Measurements from ENCODE around the gene IGSF1.

DNA sequence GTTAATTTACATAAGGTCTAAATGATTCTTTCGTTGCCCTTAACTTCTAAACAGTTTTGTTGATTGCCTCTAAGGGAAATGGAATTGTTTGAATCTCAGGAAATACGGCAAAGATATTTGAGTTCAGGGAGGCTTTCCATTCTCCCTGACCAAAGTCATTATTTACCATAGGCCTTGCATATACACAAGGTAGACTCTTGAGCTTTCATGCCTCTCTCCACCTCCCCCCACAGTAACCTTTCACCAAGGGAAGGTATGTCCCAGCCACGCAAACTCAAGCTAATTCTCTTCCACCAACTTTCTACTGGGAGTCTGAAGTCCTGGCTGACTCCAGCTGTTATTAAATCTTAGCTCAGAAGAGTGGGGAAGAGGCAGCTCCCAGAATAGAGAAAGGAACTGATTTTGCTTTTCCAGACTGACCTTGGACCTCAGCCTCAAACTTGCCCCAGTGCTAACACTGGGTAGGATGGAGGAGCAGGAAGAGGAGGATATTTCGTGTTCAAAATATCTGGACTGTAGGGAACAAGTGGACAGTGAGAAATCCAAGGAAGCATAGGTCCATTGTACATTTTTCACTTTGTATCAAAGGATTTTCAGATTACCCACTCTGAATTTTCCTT, 1.4 kb downstream of the IGSF1 start:
- TF ChIP-seq RFX1 (IDR thresholded peaks at IDR 0.05) (no peak), SNAI1 (CRISPR knock-in tag; IDR thresholded peaks at IDR 0.05; ENCODE audit: borderline replicate concordance) (no peak), DR1 (CRISPR knock-in tag; IDR thresholded peaks at IDR 0.05) (no peak), SPEN (CRISPR knock-in tag; IDR thresholded peaks at IDR 0.05; ENCODE audit: low read depth) (no peak), DMAP1 (CRISPR knock-in tag; IDR thresholded peaks at IDR 0.05) (no peak), ZNF207 (IDR thresholded peaks at IDR 0.05; ENCODE audit: borderline replicate concordance) (no peak), NONO (IDR thresholded peaks at IDR 0.05) (no peak), NONO (CRISPR knock-in tag; conservative IDR thresholded peaks at IDR 0.05) (no peak), ZBTB1 (CRISPR knock-in tag; IDR thresholded peaks at IDR 0.05; ENCODE audit: borderline replicate concordance) (no peak), POLR2AphosphoS5 (IDR thresholded peaks at IDR 0.05; ENCODE audit: low read depth, low read length) (no peak), RNF2 (conservative IDR thresholded peaks at IDR 0.05; ENCODE audit: low read depth) (no peak), GATA4 (IDR thresholded peaks at IDR 0.05; ENCODE audit: borderline replicate concordance, low read depth) (no peak)
- TF ChIP-seq, protein P1, sequence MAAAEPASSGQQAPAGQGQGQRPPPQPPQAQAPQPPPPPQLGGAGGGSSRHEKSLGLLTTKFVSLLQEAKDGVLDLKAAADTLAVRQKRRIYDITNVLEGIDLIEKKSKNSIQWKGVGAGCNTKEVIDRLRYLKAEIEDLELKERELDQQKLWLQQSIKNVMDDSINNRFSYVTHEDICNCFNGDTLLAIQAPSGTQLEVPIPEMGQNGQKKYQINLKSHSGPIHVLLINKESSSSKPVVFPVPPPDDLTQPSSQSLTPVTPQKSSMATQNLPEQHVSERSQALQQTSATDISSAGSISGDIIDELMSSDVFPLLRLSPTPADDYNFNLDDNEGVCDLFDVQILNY (CRISPR knock-in tag; conservative IDR thresholded peaks at IDR 0.05): no peak
- TF ChIP-seq, protein P2, sequence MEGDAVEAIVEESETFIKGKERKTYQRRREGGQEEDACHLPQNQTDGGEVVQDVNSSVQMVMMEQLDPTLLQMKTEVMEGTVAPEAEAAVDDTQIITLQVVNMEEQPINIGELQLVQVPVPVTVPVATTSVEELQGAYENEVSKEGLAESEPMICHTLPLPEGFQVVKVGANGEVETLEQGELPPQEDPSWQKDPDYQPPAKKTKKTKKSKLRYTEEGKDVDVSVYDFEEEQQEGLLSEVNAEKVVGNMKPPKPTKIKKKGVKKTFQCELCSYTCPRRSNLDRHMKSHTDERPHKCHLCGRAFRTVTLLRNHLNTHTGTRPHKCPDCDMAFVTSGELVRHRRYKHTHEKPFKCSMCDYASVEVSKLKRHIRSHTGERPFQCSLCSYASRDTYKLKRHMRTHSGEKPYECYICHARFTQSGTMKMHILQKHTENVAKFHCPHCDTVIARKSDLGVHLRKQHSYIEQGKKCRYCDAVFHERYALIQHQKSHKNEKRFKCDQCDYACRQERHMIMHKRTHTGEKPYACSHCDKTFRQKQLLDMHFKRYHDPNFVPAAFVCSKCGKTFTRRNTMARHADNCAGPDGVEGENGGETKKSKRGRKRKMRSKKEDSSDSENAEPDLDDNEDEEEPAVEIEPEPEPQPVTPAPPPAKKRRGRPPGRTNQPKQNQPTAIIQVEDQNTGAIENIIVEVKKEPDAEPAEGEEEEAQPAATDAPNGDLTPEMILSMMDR (CRISPR knock-in tag; IDR thresholded peaks at IDR 0.05): no peak
- TF ChIP-seq, protein P3, sequence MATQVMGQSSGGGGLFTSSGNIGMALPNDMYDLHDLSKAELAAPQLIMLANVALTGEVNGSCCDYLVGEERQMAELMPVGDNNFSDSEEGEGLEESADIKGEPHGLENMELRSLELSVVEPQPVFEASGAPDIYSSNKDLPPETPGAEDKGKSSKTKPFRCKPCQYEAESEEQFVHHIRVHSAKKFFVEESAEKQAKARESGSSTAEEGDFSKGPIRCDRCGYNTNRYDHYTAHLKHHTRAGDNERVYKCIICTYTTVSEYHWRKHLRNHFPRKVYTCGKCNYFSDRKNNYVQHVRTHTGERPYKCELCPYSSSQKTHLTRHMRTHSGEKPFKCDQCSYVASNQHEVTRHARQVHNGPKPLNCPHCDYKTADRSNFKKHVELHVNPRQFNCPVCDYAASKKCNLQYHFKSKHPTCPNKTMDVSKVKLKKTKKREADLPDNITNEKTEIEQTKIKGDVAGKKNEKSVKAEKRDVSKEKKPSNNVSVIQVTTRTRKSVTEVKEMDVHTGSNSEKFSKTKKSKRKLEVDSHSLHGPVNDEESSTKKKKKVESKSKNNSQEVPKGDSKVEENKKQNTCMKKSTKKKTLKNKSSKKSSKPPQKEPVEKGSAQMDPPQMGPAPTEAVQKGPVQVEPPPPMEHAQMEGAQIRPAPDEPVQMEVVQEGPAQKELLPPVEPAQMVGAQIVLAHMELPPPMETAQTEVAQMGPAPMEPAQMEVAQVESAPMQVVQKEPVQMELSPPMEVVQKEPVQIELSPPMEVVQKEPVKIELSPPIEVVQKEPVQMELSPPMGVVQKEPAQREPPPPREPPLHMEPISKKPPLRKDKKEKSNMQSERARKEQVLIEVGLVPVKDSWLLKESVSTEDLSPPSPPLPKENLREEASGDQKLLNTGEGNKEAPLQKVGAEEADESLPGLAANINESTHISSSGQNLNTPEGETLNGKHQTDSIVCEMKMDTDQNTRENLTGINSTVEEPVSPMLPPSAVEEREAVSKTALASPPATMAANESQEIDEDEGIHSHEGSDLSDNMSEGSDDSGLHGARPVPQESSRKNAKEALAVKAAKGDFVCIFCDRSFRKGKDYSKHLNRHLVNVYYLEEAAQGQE (IDR thresholded peaks at IDR 0.05; ENCODE audit: borderline replicate concordance in 1 of 2, low read depth in 1 of 2, low read length in 2 of 2): no peak

Measured in HepG2 (cell line).